Tongue (tissue), 2 donors: Measurements from ENCODE around the gene HGFAC. TPM values are rescaled to one million over a fixed set of nuclear protein-coding genes. Genes with fewer than 3 reads are reported as not detected.
"Not testable (repeated sequence)": the region's sequence is repeated elsewhere in the genome, so short reads cannot be mapped to it uniquely, and the experiment has no call there.

Experiments
- DNase-seq: peaks from one replicate; pipeline ENCODE4 v3.0.0-alpha.2; 2015
- total RNA-seq: library from RNA; depleted of rRNA; stranded (reverse); fragments of >200 nt; gene quantifications from one replicate; pipeline ENCODE4 v1.2.3, GENCODE V29; 2014

Gene HGFAC
- total RNA-seq, 1 donor from 2014 or later, result not detected

- not testable (repeated sequence) for DNase-seq
Measured at GRCh38 chr4:3411190-3411589, 30.6 kb upstream of the HGFAC start.

GRCh38 chr4:3411676-3412075 lies 30.1 kb upstream of the HGFAC start:
- no peak for DNase-seq

- no peak for DNase-seq
Measured at GRCh38 chr4:3412257-3413020, 29.3 kb upstream of the HGFAC start.

GRCh38 chr4:3413217-3413671 lies 28.5 kb upstream of the HGFAC start:
- no peak for DNase-seq

GRCh38 chr4:3413675-3414420 lies 27.9 kb upstream of the HGFAC start:
- DNase-seq, result peak; percentile 44

GRCh38 chr4:3414421-3415279 lies 27.1 kb upstream of the HGFAC start:
- no peak for DNase-seq

GRCh38 chr4:3415471-3416141 lies 26.2 kb upstream of the HGFAC start:
- no peak for DNase-seq

GRCh38 chr4:3416270-3416669 lies 25.5 kb upstream of the HGFAC start:
- DNase-seq, result peak; percentile 37

- no peak for DNase-seq
Measured at GRCh38 chr4:3416821-3417221, 24.9 kb upstream of the HGFAC start.

- no peak for DNase-seq
Measured at GRCh38 chr4:3417448-3417847, 24.3 kb upstream of the HGFAC start.

- no peak for DNase-seq
Measured at GRCh38 chr4:3418029-3418762, 23.6 kb upstream of the HGFAC start.

- no peak for DNase-seq
Measured at GRCh38 chr4:3419836-3420605, 21.7 kb upstream of the HGFAC start.

GRCh38 chr4:3420606-3420955 lies 21.2 kb upstream of the HGFAC start:
- DNase-seq, result no peak

GRCh38 chr4:3420956-3421355 lies 20.8 kb upstream of the HGFAC start:
- no peak for DNase-seq

GRCh38 chr4:3421470-3421869 lies 20.3 kb upstream of the HGFAC start:
- no peak for DNase-seq

GRCh38 chr4:3422241-3422801 lies 19.4 kb upstream of the HGFAC start:
- no peak for DNase-seq

- no peak for DNase-seq
Measured at GRCh38 chr4:3422808-3423297, 18.9 kb upstream of the HGFAC start.

- DNase-seq, result no peak
Measured at GRCh38 chr4:3423406-3423805, 18.4 kb upstream of the HGFAC start.

GRCh38 chr4:3423952-3424351 lies 17.8 kb upstream of the HGFAC start:
- DNase-seq, result no peak

GRCh38 chr4:3424522-3425095 lies 17.2 kb upstream of the HGFAC start:
- no peak for DNase-seq
